Coronary artery (tissue), 2 donors: Measurements from ENCODE around the gene ASIC4.

Source experiments
- DNase-seq: peaks from one replicate; pipeline ENCODE4 v3.0.0-alpha.2; 2017; ENCODE audit warnings: low spot score
- H3K27ac ChIP-seq, 2 donors: fragments of 200-600 bp; sonication (generic); one replicate each; pipeline ENCODE4 v1.5.1; 2016 to 2019
- H3K4me3 ChIP-seq: fragments of 200-600 bp; sonication (generic); 2 replicates; pipeline ENCODE4 v1.5.1; 2016; ENCODE audit warnings: mild to moderate bottlenecking, moderate library complexity
- TF ChIP-seq, protein P1 (sequence below): fragments of 200-600 bp; sonication (generic); IDR thresholded peaks from one replicate; pipeline ENCODE4 v1.5.1; 2019; ENCODE audit warnings: antibody characterized with exemption

ASIC4 gene

DNA sequence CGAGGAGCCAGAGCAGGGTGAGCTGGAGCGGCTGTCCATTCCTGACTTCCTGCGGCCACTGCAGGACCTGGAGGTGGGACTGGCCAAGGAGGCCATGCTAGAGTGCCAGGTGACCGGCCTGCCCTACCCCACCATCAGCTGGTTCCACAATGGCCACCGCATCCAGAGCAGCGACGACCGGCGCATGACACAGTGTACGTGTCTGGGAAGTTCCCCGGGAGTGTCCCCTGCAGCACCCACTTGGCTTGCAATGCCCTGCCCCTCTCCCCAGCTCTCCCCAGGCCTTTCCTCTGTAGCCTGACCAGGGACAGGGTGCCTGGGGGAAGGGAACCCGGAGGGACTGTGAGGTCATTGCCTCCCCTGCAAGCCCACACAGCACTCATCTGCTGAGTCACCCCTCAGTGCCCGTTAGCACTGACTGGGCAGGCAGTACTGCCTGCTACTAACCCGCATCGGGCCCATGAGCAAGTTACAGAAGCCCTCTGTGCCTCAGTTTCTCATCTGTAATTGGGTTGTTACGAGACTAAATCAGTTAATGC lies 45.0 kb upstream of the ASIC4 start:
- peak overlapping the region; percentile 2 to 78 for H3K27ac ChIP-seq
- no peak for DNase-seq
- no peak overlapping the region for H3K4me3 ChIP-seq
- TF ChIP-seq, protein P1, sequence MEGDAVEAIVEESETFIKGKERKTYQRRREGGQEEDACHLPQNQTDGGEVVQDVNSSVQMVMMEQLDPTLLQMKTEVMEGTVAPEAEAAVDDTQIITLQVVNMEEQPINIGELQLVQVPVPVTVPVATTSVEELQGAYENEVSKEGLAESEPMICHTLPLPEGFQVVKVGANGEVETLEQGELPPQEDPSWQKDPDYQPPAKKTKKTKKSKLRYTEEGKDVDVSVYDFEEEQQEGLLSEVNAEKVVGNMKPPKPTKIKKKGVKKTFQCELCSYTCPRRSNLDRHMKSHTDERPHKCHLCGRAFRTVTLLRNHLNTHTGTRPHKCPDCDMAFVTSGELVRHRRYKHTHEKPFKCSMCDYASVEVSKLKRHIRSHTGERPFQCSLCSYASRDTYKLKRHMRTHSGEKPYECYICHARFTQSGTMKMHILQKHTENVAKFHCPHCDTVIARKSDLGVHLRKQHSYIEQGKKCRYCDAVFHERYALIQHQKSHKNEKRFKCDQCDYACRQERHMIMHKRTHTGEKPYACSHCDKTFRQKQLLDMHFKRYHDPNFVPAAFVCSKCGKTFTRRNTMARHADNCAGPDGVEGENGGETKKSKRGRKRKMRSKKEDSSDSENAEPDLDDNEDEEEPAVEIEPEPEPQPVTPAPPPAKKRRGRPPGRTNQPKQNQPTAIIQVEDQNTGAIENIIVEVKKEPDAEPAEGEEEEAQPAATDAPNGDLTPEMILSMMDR, result no peak

GRCh38 chr2:219470429-219470828 lies 43.9 kb upstream of the ASIC4 start:
- TF ChIP-seq, protein P1, result no peak
- Histone ChIP-seq H3K4me3 (no peak overlapping the region), H3K27ac (peak overlapping the region in 1 of 2 donors; percentile 78)
- DNase-seq, result no peak

DNA sequence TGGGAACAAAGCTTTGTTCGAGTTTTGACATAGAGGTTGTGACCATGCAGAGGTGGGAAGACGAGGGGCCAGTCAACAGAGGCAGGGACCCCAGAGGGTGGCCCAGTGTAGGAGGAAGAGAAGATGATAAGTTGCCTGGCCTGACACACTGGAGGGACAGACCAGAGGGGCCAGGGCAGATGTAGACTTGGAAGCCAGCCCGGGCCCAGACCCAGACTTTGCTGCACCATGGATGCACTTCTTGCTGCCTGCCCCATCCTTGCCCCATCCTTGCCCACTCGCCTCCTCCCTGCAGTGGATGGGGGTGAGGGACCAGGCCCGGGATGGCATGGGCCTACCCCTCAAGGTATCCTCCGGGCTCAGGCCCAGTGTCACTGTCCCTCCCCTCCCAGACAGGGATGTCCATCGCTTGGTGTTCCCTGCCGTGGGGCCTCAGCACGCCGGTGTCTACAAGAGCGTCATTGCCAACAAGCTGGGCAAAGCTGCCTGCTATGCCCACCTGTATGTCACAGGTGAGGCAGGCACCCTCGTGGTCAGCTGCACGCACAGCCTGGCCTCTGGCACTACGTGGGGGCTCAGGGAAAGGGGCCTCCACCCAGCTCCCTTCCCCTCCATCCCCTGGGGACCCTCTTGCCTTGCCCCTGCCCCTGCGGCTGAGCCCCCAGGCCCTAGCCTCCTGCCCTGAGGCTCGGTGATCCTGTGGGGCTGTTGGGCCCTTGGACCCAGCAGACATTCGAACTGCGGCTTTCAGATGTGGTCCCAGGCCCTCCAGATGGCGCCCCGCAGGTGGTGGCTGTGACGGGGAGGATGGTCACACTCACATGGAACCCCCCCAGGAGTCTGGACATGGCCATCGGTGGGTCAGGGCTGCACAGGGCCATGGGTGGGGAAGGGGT lies 42.6 kb upstream of the ASIC4 start:
- H3K27ac ChIP-seq, result peak overlapping the region; percentile 7 to 78
- TF ChIP-seq, protein P1, result no peak
- no peak overlapping the region for H3K4me3 ChIP-seq
- DNase-seq, result no peak

GRCh38 chr2:219472629-219473187 lies 41.6 kb upstream of the ASIC4 start:
- Histone ChIP-seq H3K4me3 (no peak overlapping the region), H3K27ac (peak overlapping the region; percentile 7 to 78)
- TF ChIP-seq, protein P1, result no peak
- no peak for DNase-seq

GRCh38 chr2:219473511-219473910 lies 40.8 kb upstream of the ASIC4 start:
- H3K27ac ChIP-seq, result peak overlapping the region; percentile 7 to 78
- H3K4me3 ChIP-seq, result no peak overlapping the region
- TF ChIP-seq, protein P1, result no peak
- DNase-seq, result no peak

- Histone ChIP-seq H3K27ac (peak overlapping the region; percentile 52 to 78), H3K4me3 (no peak overlapping the region)
- DNase-seq, result no peak
- TF ChIP-seq, protein P1, result no peak
Measured at GRCh38 chr2:219474285-219475060, 39.8 kb upstream of the ASIC4 start.
